ENCODE data around the gene CDK5R2. TPM values are rescaled to one million over a fixed set of nuclear protein-coding genes. Genes with fewer than 3 reads are reported as not detected.

CDK5R2 gene
- total RNA-seq, 2 donors from 2014 or later: not detected

DNA sequence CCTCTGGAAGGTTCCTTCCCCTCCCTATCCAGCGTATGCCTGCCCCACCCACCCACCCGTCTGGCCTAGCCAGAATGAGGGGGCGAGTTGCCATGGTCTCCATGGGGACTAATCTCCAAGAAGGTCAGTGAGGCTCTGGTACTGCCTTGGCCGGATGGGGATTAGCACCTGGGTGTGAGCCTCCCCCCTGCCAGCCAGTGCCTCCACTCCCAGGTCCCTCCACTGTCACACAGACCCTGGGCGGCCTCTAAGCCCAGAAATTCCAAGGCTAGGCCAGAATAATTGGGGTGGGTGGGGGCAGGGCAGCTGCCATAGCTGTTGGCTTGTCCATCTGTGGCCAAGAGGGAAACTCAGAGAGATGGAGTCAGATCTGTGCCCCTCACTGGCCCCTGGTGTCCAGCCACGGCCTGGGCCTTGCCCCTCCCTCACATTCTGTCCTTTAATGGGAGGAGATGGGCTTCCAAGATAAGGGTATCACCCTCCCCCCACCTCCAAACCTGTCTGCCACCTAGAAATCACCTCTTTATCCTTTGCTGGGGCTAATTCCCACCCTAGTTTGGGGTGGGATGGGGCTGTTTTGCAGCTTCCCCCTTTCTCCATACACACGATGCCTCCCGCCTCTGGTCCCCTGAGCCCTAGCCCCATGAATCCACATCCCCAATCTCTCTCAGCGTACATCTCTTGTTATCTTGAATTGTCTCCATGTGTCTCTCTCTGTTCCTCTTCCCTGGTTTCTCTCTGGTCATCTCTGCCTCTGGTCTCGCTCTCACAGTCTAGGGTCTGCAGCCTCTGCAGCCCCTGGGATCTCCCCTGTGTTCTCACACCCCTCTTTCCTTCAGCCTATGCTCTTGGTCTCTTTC lies 39.8 kb downstream of the CDK5R2 start:
- intact Hi-C loops (cut with DNase I): no loop called here
- DNase-seq (ENCODE audit: low spot score): no peak

DNA sequence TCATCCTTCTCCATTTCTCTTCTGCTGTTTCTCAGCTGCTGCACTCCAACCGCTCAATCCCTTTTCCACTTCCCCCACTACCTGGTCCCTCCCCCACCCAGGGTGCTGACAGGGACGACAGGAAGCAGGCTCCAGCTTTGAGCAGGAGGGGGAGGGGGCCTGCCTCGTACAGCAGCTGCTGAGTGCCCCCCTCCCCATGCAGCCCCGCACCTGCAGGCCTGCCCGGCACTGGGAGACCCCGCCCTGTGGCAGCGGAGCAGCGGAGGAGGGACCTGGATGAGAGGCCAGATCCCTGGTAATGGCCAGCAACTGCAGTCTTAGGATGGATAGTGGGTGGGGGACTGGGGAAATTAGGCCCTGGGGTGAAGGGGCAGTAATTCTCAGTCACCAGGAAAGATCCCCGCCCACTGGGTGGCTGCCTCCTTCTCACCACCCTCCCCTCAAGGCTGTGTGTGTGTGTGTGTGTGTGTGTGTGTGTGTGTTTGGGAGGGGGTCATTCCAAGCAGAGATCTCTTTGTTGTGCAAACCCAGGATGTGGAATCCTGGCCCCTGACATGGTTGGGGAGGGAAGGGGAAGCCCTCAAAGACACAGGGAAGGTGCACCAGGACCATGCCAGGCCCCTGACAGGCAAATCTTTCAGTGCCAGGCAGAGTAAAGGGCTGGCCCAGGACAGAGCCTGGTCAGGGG lies 40.6 kb downstream of the CDK5R2 start:
- intact Hi-C loops (cut with DNase I): no loop called here
- DNase-seq (ENCODE audit: low spot score): no peak

DNA sequence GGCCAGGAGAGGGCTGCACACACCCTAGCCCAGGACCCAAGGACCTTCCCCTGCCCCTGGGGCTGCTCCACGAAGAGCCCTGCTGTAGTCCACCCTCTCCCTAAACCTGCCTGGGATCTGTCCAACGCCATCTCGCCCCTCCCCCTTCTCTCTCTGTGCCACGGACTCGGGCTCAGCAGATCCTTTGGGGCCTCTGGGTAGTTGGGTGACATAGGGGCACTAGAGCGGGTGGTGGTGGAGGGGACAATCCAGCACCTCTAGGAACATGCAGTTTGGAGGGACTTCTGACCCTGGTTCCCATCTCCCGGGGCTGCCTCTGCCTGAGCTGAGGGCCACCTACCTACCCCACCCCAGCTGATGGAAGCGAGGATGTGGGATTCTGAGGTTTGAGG lies 41.1 kb downstream of the CDK5R2 start:
- intact Hi-C loops (cut with DNase I): no loop called here
- no peak for DNase-seq (ENCODE audit: low spot score)

DNA sequence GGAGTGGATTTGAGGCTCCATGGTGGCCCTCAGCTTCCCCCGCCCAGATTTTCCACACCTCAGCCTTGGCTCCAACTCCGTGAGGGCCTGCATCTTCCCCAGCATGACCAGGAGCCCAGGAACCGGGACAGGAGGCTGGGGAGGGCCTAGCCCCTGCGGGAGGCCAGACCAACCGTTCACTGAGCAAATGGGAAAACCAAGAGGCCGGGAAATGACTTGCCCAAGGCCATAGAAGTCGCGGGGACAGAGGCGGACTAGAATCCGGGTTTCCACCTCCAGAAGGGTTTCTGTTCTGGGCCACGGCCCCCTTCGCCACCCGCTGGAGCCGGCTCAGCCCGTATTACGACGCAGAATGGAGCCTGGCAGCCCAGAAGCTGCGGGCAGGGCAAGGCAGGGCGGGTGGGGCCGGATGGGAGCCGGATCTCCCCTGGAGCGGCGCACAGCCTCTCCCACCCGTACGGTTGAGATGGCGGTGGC lies 41.7 kb downstream of the CDK5R2 start:
- intact Hi-C loops (cut with DNase I): no loop called here
- DNase-seq (ENCODE audit: low spot score): no peak

DNA sequence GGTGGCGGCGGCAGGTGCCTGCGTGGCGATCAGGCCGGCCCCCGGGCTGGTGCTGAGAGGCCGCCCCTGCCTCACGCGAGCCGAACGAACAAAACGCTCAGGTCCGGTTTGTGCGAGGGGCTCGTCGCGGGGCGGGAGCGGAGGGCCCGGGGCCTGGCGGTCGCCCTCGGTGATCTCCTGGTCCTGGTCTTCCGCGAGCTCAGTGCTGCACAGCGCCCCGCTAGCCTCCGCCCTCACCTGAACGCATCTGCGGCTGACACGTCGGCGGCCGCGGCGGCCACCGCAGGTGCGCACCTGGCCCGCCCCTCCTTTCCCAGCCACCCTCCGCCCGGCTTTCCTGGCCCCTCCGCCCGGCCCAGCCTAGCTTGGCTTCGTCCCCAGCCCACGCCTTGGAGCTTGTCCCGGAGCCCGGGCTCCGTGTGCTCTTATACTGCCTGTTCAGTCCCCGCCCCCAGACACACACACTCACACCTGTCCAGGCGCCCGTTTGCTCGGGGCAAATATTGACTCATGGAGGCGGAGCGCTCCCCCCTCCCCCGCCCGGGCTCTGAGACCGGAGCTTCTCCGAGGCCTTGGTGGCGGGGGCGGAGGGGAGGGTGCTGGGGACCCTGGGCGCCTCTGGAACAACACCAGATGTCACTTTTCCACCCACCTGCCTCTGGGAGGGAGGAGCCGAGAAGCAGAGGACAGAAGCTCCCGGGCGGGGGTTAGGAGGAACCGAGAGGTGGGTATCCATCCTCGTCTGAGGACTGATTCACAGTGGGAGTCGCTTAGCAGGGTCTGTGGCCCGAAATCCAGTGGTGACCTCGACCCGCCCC lies 42.3 kb downstream of the CDK5R2 start:
- DNase-seq (ENCODE audit: low spot score): no peak
- intact Hi-C loops (cut with DNase I): no loop called here

DNA sequence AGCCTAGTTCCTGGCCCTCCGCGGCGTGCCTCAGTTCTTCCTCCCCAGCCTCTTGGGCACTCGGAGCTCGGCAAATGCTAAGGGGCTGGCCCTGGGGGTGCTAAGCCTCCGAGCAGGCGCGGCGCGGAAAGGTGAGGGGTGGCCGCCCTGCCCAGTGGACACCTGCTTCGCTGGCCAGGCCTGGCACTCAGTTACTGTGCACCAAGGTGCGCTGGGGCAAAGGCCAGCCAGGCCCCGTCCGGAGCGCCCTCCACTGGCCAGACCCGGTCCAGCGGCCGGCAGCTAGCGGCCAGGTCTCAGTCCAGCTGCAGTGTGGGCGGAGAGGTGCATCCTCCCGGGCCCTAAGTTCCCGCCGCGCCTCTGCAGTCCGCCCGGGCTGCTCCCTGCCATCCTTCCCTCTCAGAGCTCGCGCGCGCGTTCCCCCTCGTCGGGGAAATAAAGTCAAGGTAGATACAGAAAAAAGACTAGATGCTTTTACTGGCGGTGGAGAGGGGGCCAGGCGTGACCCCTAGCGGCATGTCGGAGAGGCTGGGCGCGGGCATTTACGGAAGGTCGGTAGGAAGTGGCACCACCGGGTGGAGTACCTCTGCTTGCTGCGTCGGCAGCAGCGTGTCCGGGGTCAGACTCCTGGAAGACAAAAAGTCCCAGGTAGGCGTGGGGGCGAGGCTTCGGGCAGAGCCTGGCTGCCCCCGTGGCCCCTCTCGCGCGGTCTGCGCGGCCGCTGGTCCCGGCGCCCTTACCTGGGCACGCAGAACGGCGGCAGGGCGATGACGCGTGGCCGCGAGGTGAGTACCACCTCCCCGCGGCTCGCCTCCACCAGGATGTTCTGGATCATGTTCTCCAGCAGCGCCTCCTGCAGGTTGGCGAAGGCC lies 43.2 kb downstream of the CDK5R2 start:
- intact Hi-C loops (cut with DNase I): no loop called here

DNA sequence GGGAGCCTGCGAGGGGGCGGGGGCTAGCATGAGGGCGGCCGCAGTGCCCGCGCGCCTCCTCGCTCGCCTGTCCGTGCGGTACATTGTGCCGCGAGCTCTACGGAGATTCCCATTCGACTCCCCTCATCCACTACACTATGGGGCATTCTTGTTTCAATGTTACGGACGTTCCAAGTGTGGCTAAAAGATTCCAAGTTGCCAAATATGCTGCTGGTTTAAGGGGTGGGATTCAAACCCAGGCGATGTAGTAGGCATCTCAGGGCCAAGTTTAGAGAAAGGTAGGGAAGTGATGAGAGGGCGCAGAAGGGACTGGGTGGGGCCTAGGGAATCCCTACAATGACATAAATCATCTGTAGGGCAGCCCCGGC lies 43.8 kb downstream of the CDK5R2 start:
- intact Hi-C loops (cut with DNase I): no loop called here
- no peak for DNase-seq (ENCODE audit: low spot score)

More for the DNA sequence above, 43.2 kb downstream of the CDK5R2 start:
- no peak for DNase-seq (ENCODE audit: low spot score)

DNA sequence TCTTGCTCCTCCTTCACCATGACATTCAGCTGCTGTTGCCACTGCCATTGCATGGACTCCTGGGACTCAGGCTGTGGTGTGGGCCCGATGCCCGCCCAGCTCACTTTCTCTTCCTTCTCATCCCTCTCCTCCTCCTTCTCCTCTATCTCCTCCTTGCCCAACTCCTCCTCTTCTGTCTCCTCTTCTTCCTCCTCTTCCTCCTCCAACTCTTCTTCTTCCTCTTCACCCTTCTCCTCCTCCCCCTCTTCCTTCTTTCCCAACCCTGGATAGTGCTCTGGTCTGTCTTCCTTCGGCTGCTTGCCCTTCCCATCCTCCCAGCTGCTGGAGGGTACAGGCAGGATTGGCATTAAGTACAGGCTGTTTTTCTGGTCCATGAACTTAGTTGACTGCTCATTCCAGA lies 44.5 kb downstream of the CDK5R2 start:
- DNase-seq (ENCODE audit: low spot score): no peak
- intact Hi-C loops (cut with DNase I): no loop called here

DNA sequence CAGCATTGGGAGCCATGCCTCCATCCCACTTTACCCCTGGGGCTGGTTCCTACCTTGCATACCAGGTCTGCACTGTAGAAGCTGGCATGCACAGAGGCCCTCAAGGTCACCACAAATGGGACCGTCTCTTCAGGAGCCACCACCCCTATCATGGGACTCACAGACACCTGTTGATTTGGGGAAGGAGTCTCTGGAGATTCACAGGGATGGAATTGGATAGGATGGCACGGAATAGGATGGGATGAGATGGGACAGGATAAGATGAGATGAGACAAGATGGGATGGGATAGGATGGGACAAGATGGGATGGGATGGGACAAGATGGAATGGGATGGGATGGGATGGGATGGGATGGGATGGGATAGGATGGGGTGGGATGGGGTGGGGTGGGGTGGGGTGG lies 49.8 kb downstream of the CDK5R2 start:
- intact Hi-C loops (cut with DNase I): no loop called here
- DNase-seq (ENCODE audit: low spot score): no peak

DNA sequence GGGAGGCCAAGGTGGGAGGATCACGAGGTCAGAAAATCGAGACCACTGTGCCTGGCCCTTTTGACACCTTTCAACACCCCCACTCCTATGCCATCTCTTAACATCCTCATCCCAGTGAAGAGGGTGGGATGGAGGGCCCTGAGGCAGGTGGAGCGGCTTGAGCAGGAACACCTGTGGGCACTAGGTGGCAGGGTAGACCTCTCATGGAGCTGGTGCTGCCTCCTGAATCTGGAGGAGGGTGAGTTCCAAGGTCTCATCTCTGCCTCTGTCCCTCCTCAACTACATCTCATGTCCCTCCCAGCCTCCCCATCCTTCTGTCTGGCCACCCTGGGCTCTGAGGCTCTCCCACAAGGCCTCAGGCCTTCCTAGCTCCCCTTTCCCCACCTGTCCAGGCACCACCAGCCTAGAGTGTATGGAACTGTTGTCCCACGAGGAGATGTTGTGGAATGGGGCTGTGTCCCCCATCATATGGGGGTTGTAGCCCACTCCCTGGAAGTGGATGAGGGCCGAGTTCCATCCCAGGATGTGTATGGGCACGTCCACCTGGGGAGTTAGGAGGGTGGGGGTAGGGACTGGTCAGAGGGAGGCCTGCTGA lies 50.8 kb downstream of the CDK5R2 start:
- intact Hi-C loops (cut with DNase I): no loop called here
- no peak for DNase-seq (ENCODE audit: low spot score)

DNA sequence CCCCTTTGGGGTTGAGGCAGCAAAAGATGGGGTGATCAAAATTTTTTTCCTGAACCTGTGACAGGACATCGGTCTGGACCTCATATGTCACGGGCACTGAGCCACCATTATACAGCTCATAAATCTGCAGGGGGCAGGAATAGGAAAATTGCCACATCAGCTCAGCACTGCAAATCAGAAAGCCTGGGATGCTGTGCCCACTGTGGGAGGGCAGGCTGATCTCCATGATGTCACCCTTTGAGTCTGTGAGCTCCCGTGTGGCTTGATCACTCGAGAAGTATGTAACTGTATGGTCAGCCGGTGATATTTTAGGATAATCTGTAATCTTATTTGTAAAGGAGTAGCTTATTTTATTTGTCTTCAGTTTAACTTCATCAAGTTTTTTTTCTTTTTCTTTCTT lies 51.4 kb downstream of the CDK5R2 start:
- DNase-seq (ENCODE audit: low spot score): no peak
- intact Hi-C loops (cut with DNase I): no loop called here

Small RNAs within 50 kb of the gene (microRNA-seq; reads per million reads assigned to microRNA genes)
- gene MIR375 (ENCODE audit: borderline microRNAs expressed in 2 of 2): 55.8 to 136 reads per million in 2 donors

Other genes with a start within 250 kb of the CDK5R2 start
- gene TTLL4, start 248.8 kb upstream of the CDK5R2 start, total RNA-seq: 10 to 100 TPM; 14.6 to 17.5 TPM
- gene CYP27A1, start 177.5 kb upstream of the CDK5R2 start, total RNA-seq: 10 to 100 TPM in 1 of 2 donors, 1 to 10 TPM in 1; 9.0 to 18.7 TPM
- under 1 TPM in 1 of 2 donors, not detected in 1; 0.23 TPM for gene PRKAG3, start 127.9 kb upstream of the CDK5R2 start, total RNA-seq
- under 1 TPM; 0.23 to 0.24 TPM for gene WNT6, start 99.9 kb upstream of the CDK5R2 start, total RNA-seq
- gene WNT10A, start 78.8 kb upstream of the CDK5R2 start, total RNA-seq: not detected
- not detected for gene FEV, start 25.5 kb downstream of the CDK5R2 start, total RNA-seq
- not detected for gene CRYBA2, start 33.8 kb downstream of the CDK5R2 start, total RNA-seq
- not detected for gene CFAP65, start 81.8 kb downstream of the CDK5R2 start, total RNA-seq
- gene IHH, start 101.3 kb downstream of the CDK5R2 start, total RNA-seq: not detected
- 10 to 100 TPM in 1 of 2 donors, 1 to 10 TPM in 1; 8.9 to 11.6 TPM for gene NHEJ1, start 201.1 kb downstream of the CDK5R2 start, total RNA-seq
- gene SLC23A3, start 210.4 kb downstream of the CDK5R2 start, total RNA-seq: 1 to 10 TPM in 1 of 2 donors, under 1 TPM in 1; 0.71 to 2.1 TPM
- 10 to 100 TPM; 46.7 to 49.2 TPM for gene CNPPD1, start 217.3 kb downstream of the CDK5R2 start, total RNA-seq
- 10 to 100 TPM; 54.4 to 56.8 TPM for gene RETREG2, start 218.6 kb downstream of the CDK5R2 start, total RNA-seq
- 10 to 100 TPM; 33.8 to 34.7 TPM for gene ZFAND2B, start 247.1 kb downstream of the CDK5R2 start, total RNA-seq

Data from posterior vena cava (tissue), 2 donors.